ENCODE data around the gene OR2AJ1. TPM values are rescaled to one million over a fixed set of nuclear protein-coding genes. Genes with fewer than 3 reads are reported as not detected.

The OR2AJ1 gene
- total RNA-seq, 6 experiments from 2014 or later = not detected

DNA sequence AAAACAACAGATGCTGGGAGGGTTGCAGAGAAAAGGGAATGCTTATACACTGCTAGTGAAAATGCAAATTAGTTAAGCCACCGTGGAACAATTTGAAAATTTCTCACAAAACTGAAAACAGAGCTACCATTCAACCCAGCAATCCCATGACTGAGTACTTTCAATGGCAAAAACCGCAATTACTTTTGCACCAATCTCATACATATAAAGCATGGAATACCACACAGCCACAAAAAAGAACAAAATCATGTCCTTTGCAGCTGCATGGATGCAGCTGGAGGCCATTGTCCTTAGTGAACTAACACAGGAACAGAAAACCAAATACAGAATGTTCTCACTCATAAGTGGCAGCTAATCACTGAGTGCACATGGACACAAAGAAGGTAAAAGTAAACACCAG lies 10.9 kb upstream of the OR2AJ1 start:
- H3K27me3 Mint-ChIP-seq (ENCODE audit: insufficient read depth) = peaks cover 3% of the 10 kb centered on the region; the same call in 1 of the 2 replicates
- H3K4me3 Mint-ChIP-seq = no peak overlapping the region
- peaks cover 24% of the 10 kb centered on the region; the same call in 1 of the 2 replicates for H3K4me1 Mint-ChIP-seq (ENCODE audit: low read depth)
- TF ChIP-seq, protein P1, sequence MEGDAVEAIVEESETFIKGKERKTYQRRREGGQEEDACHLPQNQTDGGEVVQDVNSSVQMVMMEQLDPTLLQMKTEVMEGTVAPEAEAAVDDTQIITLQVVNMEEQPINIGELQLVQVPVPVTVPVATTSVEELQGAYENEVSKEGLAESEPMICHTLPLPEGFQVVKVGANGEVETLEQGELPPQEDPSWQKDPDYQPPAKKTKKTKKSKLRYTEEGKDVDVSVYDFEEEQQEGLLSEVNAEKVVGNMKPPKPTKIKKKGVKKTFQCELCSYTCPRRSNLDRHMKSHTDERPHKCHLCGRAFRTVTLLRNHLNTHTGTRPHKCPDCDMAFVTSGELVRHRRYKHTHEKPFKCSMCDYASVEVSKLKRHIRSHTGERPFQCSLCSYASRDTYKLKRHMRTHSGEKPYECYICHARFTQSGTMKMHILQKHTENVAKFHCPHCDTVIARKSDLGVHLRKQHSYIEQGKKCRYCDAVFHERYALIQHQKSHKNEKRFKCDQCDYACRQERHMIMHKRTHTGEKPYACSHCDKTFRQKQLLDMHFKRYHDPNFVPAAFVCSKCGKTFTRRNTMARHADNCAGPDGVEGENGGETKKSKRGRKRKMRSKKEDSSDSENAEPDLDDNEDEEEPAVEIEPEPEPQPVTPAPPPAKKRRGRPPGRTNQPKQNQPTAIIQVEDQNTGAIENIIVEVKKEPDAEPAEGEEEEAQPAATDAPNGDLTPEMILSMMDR (IDR thresholded peaks at IDR 0.05) = no peak
- no peak for DNase-seq
- no peaks in the 10 kb centered on the region for H3K36me3 Mint-ChIP-seq (ENCODE audit: low read depth)
- peaks cover 4% of the 10 kb centered on the region for H3K9me3 Mint-ChIP-seq
- no peak overlapping the region for H3K27ac Mint-ChIP-seq

DNA sequence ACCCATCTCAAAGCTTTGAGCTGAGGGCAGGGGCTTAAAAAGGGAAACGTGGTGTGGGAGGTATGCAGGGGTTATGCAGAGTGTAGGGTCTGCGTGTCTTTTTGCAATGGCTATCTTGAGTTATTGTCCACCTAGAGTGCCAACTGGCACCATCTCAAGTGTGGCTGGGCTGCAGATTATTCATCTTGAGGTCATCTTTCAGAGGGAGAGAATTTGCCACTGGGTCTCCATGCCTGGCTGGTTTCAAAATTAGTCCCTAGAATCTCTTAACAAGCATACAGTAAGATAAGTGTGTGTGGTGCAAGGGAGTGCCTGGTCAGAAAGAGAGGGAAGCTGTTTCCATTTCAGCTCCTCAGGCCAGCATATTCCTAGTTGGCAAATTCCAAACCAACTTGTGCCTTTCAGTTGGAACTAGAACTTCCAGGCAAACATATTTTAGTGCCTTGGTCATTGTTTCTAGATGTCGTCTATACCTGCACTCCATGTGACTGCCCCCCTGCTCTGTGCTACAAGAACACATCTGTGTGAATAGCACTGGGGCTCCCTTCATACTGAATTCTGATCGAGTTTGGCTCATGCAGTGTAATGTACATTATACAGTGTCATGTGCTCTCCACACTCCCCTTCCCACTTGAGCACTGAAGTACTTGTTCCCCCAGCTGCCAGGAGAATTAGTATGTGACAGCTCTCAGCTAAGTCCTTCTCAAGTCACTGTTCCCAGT lies 9.6 kb upstream of the OR2AJ1 start:
- H3K36me3 Mint-ChIP-seq (ENCODE audit: low read depth) = no peaks in the 10 kb centered on the region
- H3K4me1 Mint-ChIP-seq (ENCODE audit: low read depth) = peaks cover 24% of the 10 kb centered on the region; the same call in 1 of the 2 replicates
- no peaks in the 10 kb centered on the region for H3K27me3 Mint-ChIP-seq (ENCODE audit: insufficient read depth)
- H3K27ac Mint-ChIP-seq = no peak overlapping the region
- TF ChIP-seq, protein P1 (IDR thresholded peaks at IDR 0.05) = no peak
- H3K9me3 Mint-ChIP-seq = no peaks in the 10 kb centered on the region; the same call in 1 of the 2 replicates
- no peak for DNase-seq
- no peak overlapping the region for H3K4me3 Mint-ChIP-seq

DNA sequence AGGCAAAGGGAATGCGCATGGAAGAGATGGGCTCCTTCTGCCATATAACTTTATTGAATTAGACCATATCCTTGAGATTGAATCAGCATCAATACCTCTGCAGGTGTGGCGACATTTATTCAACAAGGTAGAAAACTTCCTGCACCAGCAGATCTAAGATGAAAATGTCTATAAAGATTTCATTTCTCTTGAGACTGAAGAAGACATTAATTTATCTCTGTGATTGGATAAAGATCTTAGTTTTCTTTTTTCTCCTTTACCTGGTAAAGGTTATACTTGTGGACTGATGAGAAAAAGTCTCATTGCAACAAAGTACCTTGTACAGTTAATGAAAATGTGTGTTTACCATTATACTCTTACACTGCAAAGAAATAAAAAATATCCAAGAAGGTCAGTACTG lies 4.7 kb upstream of the OR2AJ1 start, which contains the start of gene OR2T8:
OR2T8 (plus strand) TSS at position 301 of the 400 bp plus-strand sequence. CDS start 766 bp downstream, outside the sequence.
- TF ChIP-seq, protein P1 (IDR thresholded peaks at IDR 0.05) = no peak

DNA sequence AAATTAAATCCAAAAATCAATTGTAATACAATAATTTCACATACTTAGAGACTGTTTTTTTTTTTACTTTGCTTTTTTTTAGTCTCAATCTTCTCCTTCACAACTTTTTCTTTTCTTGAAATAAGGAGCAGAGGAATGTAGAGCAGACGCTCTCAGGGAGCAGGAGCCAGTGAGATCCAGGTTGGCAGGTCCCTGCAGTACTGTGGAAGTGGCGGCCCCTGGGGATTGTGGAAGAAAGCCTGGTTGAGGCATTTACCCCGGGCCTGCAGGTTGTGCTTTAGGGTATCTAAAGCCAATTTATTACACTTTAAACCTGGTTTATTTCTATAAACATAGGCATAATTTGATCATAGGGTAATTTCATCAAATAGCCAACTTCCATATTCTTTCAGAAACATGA lies 748 bp upstream of the OR2AJ1 start:
- DNase-seq = no peak
- TF ChIP-seq, protein P1 (IDR thresholded peaks at IDR 0.05) = no peak
- peaks cover 16% of the 10 kb centered on the region; the same call in 1 of the 2 replicates for H3K4me1 Mint-ChIP-seq (ENCODE audit: low read depth)
- H3K4me3 Mint-ChIP-seq = no peak overlapping the region
- no peaks in the 10 kb centered on the region; the same call in 1 of the 2 replicates for H3K27me3 Mint-ChIP-seq (ENCODE audit: insufficient read depth)
- H3K27ac Mint-ChIP-seq = no peak overlapping the region
- H3K9me3 Mint-ChIP-seq = 0 out of 2 replicates have a peak, but pooled peaks cover 5% of the 10 kb centered on the region
- no peaks in the 10 kb centered on the region for H3K36me3 Mint-ChIP-seq (ENCODE audit: low read depth)

More for the DNA sequence above, 4.7 kb upstream of the OR2AJ1 start, which contains the start of gene OR2T8:
- Mint-ChIP-seq H3K36me3 (ENCODE audit: low read depth) (no peaks in the 10 kb centered on the region), H3K27ac (no peak within 1 kb of the TSS), H3K27me3 (ENCODE audit: insufficient read depth) (no peaks in the 10 kb centered on the region; the same call in 1 of the 2 replicates), H3K4me3 (no peak within 1 kb of the TSS), H3K4me1 (ENCODE audit: low read depth) (peaks cover 33% of the 10 kb centered on the region; the same call in 1 of the 2 replicates), H3K9me3 (no peaks in the 10 kb centered on the region; the same call in 1 of the 2 replicates)
- DNase-seq = no peak

DNA sequence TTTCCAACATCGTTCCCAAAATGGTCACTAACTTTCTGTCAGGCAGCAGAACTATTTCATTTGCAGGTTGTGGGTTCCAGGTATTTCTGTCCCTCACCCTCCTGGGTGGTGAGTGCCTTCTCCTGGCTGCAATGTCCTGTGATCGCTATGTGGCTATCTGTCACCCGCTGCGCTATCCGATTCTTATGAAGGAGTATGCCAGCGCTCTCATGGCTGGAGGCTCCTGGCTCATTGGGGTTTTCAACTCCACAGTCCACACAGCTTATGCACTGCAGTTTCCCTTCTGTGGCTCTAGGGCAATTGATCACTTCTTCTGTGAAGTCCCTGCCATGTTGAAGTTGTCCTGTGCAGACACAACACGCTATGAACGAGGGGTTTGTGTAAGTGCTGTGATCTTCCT lies 9.3 kb downstream of the OR2AJ1 start:
- Mint-ChIP-seq H3K4me1 (ENCODE audit: low read depth) (no peaks in the 10 kb centered on the region; the same call in 1 of the 2 replicates), H3K27ac (no peak overlapping the region), H3K36me3 (ENCODE audit: low read depth) (peaks cover 9% of the 10 kb centered on the region), H3K4me3 (no peak overlapping the region), H3K27me3 (ENCODE audit: insufficient read depth) (no peaks in the 10 kb centered on the region), H3K9me3 (peaks cover 16% of the 10 kb centered on the region)
- TF ChIP-seq, protein P1 (IDR thresholded peaks at IDR 0.05) = no peak
- DNase-seq = no peak
